Measurements from ENCODE around the gene RALGAPA2. TPM values are rescaled to one million over a fixed set of nuclear protein-coding genes. Genes with fewer than 3 reads are reported as not detected.

RALGAPA2 gene
- total and polyA plus RNA-seq, 2 of the 13 experiments (the other 11 are each of a cell fraction or from before 2014, with no cell fraction given), result 13.8 to 17.7 TPM

- ATAC-seq, result no peak
- Histone ChIP-seq H3K9ac (ENCODE audit: insufficient read depth, low read depth, low read length) (no peak overlapping the region), H3K4me3 (replicated peaks in 1 of 3; ENCODE audit: insufficient read depth in 1 of 3, low read depth in 2 of 3, low read length in 3 of 3) (no peak overlapping the region), H3K9me3 (ENCODE audit: low read length) (no peaks in the 10 kb centered on the region), H4K20me1 (ENCODE audit: insufficient read depth, low read length) (0 out of 2 replicates have a peak, but pooled peaks cover 3% of the 10 kb centered on the region), H2AFZ (ENCODE audit: low read length) (no peak overlapping the region), H3K4me1 (ENCODE audit: insufficient read depth, low read length) (peaks cover 60% of the 10 kb centered on the region), H3K79me2 (ENCODE audit: insufficient read depth, low read length) (peaks cover 55% of the 10 kb centered on the region), H3K4me2 (ENCODE audit: low read depth, low read length) (no peak overlapping the region), H3K27ac (ENCODE audit: extremely low read length, insufficient read depth, low read length) (no peak overlapping the region), H3K36me3 (replicated peaks in 1 of 2; ENCODE audit: control insufficient read depth in 1 of 2, insufficient read depth in 2 of 2, low read length in 2 of 2) (no peaks in the 10 kb centered on the region), H3K27me3 (ENCODE audit: control insufficient read depth in 1 of 2, insufficient read depth in 2 of 2, low read length in 2 of 2) (no peaks in the 10 kb centered on the region)
- 0 out of 2 replicates have a peak, but pooled peaks have one; percentile 14 for TF ChIP-seq IRF2 (CRISPR knock-in tag; IDR thresholded peaks at IDR 0.05)
- TF ChIP-seq ZNF24 (IDR thresholded peaks at IDR 0.05), result peak; percentile 20; the same call in 1 of the 2 replicates
- TF ChIP-seq ZMYM3 (CRISPR knock-in tag; IDR thresholded peaks at IDR 0.05), result peak; percentile 75
- TF ChIP-seq ZMYM4 (CRISPR knock-in tag; IDR thresholded peaks at IDR 0.05), result no peak
- 0 out of 2 replicates have a peak, but pooled peaks have one; percentile 33 for TF ChIP-seq ZFP62 (CRISPR knock-in tag; IDR thresholded peaks at IDR 0.05)
- TF ChIP-seq RORA (CRISPR knock-in tag; IDR thresholded peaks at IDR 0.05), result no peak
- TF ChIP-seq RCOR2 (CRISPR knock-in tag; IDR thresholded peaks at IDR 0.05), result 0 out of 2 replicates have a peak, but pooled peaks have one; percentile 41
- peak; percentile 72; the same call in 1 of the 2 replicates for TF ChIP-seq KDM1A (CRISPR knock-in tag; IDR thresholded peaks at IDR 0.05)
- no peak for TF ChIP-seq ZNF253 (CRISPR knock-in tag; IDR thresholded peaks at IDR 0.05; ENCODE audit: borderline replicate concordance)
- no peak for TF ChIP-seq RNF2 (conservative IDR thresholded peaks at IDR 0.05; ENCODE audit: low read depth)
- FAIRE-seq, result no peak
- no TSS peak for BruUV-seq (replicated peaks)
- intact Hi-C loops (cut with micrococcal nuclease; ENCODE audit: unreplicated experiment) (loop anchor here (1.0 kb wide), 1 partner anchor 12 kb away; the partner anchor contains the start of gene RALGAPA2), in situ Hi-C loops (cut with HindIII; ENCODE audit: extremely low pct_ligation_motif_present, low pct_unique_long_range_greater_than_20kb) (no loop called here)
- 96% methylated on average over 4 of the region's 4 CpGs for WGBS (ENCODE audit: low lambda C conversion rate)
- POLR2A ChIA-PET, result interaction anchor here (2.2 to 4.1 kb wide), 2 partner anchors 11 to 13 kb away, joined by 6 to 23 read pairs; partner anchors contain the start of gene RALGAPA2
- CTCF ChIA-PET (ENCODE audit: low intra/inter-chr PET ratio, low total read pairs), result no interaction called here
- DNase-seq (ENCODE audit: low spot score), result no peak
These were observed 12.5 kb downstream of the RALGAPA2 start for GRCh38 chr20:20699917-20700316.

GRCh38 chr20:20699144-20699543 lies 13.3 kb downstream of the RALGAPA2 start:
- POLR2A ChIA-PET, result interaction anchor here (1.0 to 4.1 kb wide), 2 partner anchors 12 to 14 kb away, joined by 6 to 23 read pairs; partner anchors contain the start of gene RALGAPA2
- Histone ChIP-seq H3K27me3 (ENCODE audit: control insufficient read depth in 1 of 2, insufficient read depth in 2 of 2, low read length in 2 of 2) (no peaks in the 10 kb centered on the region), H3K36me3 (replicated peaks in 1 of 2; ENCODE audit: control insufficient read depth in 1 of 2, insufficient read depth in 2 of 2, low read length in 2 of 2) (no peaks in the 10 kb centered on the region), H3K9me3 (ENCODE audit: low read length) (no peaks in the 10 kb centered on the region), H3K4me1 (ENCODE audit: insufficient read depth, low read length) (peaks cover 59% of the 10 kb centered on the region), H3K27ac (ENCODE audit: extremely low read length, insufficient read depth, low read length) (peak overlapping the region; percentile 8), H3K4me3 (replicated peaks in 1 of 3; ENCODE audit: insufficient read depth in 1 of 3, low read depth in 2 of 3, low read length in 3 of 3) (no peak overlapping the region; a peak in 2 of 6 replicates), H2AFZ (ENCODE audit: low read length) (no peak overlapping the region), H3K4me2 (ENCODE audit: low read depth, low read length) (peak overlapping the region; percentile 37), H3K79me2 (ENCODE audit: insufficient read depth, low read length) (peaks cover 52% of the 10 kb centered on the region), H4K20me1 (ENCODE audit: insufficient read depth, low read length) (0 out of 2 replicates have a peak, but pooled peaks cover 3% of the 10 kb centered on the region), H3K9ac (ENCODE audit: insufficient read depth, low read depth, low read length) (no peak overlapping the region)
- BruUV-seq (replicated peaks), result no TSS peak
- intact Hi-C loops (cut with micrococcal nuclease; ENCODE audit: unreplicated experiment), result loop anchor here (1.0 kb wide), 1 partner anchor 13 kb away; the partner anchor contains the start of gene RALGAPA2
- in situ Hi-C loops (cut with HindIII; ENCODE audit: extremely low pct_ligation_motif_present, low pct_unique_long_range_greater_than_20kb), result no loop called here
- ATAC-seq (peak; percentile 86), DNase-seq (ENCODE audit: low spot score) (peak; percentile 95), FAIRE-seq (no peak)
- CTCF ChIA-PET (ENCODE audit: low intra/inter-chr PET ratio, low total read pairs), result no interaction called here
- 8% methylated on average over 3 of the region's 3 CpGs for WGBS (ENCODE audit: low lambda C conversion rate)
- peak; percentile 77; the same call in 1 of the 2 replicates for TF ChIP-seq RCOR2 (CRISPR knock-in tag; IDR thresholded peaks at IDR 0.05)
- no peak for TF ChIP-seq ZNF382 (CRISPR knock-in tag; IDR thresholded peaks at IDR 0.05; ENCODE audit: borderline replicate concordance)
- TF ChIP-seq RBAK (CRISPR knock-in tag; IDR thresholded peaks at IDR 0.05), result no peak
- no peak for TF ChIP-seq THAP8 (CRISPR knock-in tag; IDR thresholded peaks at IDR 0.05; ENCODE audit: borderline replicate concordance)
- TF ChIP-seq MAF1 (CRISPR knock-in tag; IDR thresholded peaks at IDR 0.05; ENCODE audit: borderline replicate concordance), result no peak
- TF ChIP-seq ZNF720 (CRISPR knock-in tag; IDR thresholded peaks at IDR 0.05), result no peak
- TF ChIP-seq RFXANK (CRISPR knock-in tag; IDR thresholded peaks at IDR 0.05), result no peak
- no peak for TF ChIP-seq FOXO4 (CRISPR knock-in tag; conservative IDR thresholded peaks at IDR 0.05)
- peak; percentile 69; the same call in 1 of the 2 replicates for TF ChIP-seq FOXJ3 (CRISPR knock-in tag; IDR thresholded peaks at IDR 0.05; ENCODE audit: borderline replicate concordance)

Data from HepG2 (cell line).